Endodermal cell (in vitro differentiated cells): ENCODE measurements around the gene LOXL4. TPM values are rescaled to one million over a fixed set of nuclear protein-coding genes. Genes with fewer than 3 reads are reported as not detected.
A peak's percentile ranks its signal among the peaks of the same experiment; 100 is the strongest.

Experiments used
- DNase-seq: peaks from one replicate; pipeline ENCODE4 v3.0.0-alpha.2; 2017
- H3K27ac ChIP-seq: 2 replicates; pipeline ENCODE4 v1.5.1; 2013; ENCODE audit warnings: mild to moderate bottlenecking, low read depth, low read length, moderate library complexity
- H3K27me3 ChIP-seq: 2 replicates; pipeline ENCODE4 v1.6.1; 2013; ENCODE audit warnings: mild to moderate bottlenecking, low read length, moderate library complexity; ENCODE audit not compliant: insufficient read depth, control insufficient read depth, poor library complexity, severe bottlenecking
- H3K36me3 ChIP-seq: 2 replicates; pipeline ENCODE4 v1.7.0; 2013; ENCODE audit warnings: mild to moderate bottlenecking, low read length, moderate library complexity; ENCODE audit not compliant: control insufficient read depth, insufficient read depth
- H3K4me1 ChIP-seq: one replicate; pipeline ENCODE4 v1.7.0; 2013; ENCODE audit warnings: low read length; ENCODE audit not compliant: control insufficient read depth, insufficient read depth
- H3K4me3 ChIP-seq: 2 replicates; pipeline ENCODE4 v1.5.1; 2013; ENCODE audit warnings: mild to moderate bottlenecking, low read length, moderate library complexity
- H3K9ac ChIP-seq: 2 replicates; pipeline ENCODE4 v1.6.1; 2013; ENCODE audit warnings: mild to moderate bottlenecking, low read length, moderate library complexity; ENCODE audit not compliant: poor library complexity, severe bottlenecking; ENCODE audit errors: extremely low read depth
- H3K9me3 ChIP-seq: 2 replicates; pipeline ENCODE4 v1.6.1; 2013; ENCODE audit warnings: mild to moderate bottlenecking, low read length, moderate library complexity; ENCODE audit not compliant: control insufficient read depth
- H3K27ac Mint-ChIP-seq: 2 replicates; pipeline ENCODE4 v1.8.0; 2020; ENCODE audit warnings: mixed read lengths
- H3K27me3 Mint-ChIP-seq: 2 replicates; pipeline ENCODE4 v1.8.0; 2021; ENCODE audit warnings: mild to moderate bottlenecking, mixed read lengths; ENCODE audit not compliant: insufficient read depth
- H3K36me3 Mint-ChIP-seq: 2 replicates; pipeline ENCODE4 v1.8.0; 2020; ENCODE audit warnings: low read depth, mixed read lengths
- H3K4me1 Mint-ChIP-seq: 2 replicates; pipeline ENCODE4 v1.8.0; 2020; ENCODE audit warnings: mixed read lengths
- H3K4me3 Mint-ChIP-seq: 2 replicates; pipeline ENCODE4 v1.8.0; 2020; ENCODE audit warnings: mild to moderate bottlenecking, moderate library complexity, mixed read lengths
- H3K9me3 Mint-ChIP-seq: 2 replicates; pipeline ENCODE4 v1.8.0; 2020; ENCODE audit warnings: mild to moderate bottlenecking, mixed read lengths
- CTCF ChIP-seq: fragments of 200-600 bp; sonication (generic); conservative IDR thresholded peaks from 2 replicates; pipeline ENCODE4 v1.5.0; 2021; ENCODE audit warnings: antibody characterized with exemption, mild to moderate bottlenecking
- WGBS, 2 experiments: methylation state at CpG; one replicate each; pipeline versions ENCODE4 v1.1.5 to v1.1.7; 2013; ENCODE audit warnings: missing lambda C conversion rate in 2 of 2, mixed read lengths in 1 of 2; ENCODE audit not compliant: insufficient coverage in 1 of 2, insufficient read length in 1 of 2; 5-methylcytosine and 5-hydroxymethylcytosine counted together
- total RNA-seq, 2 donors: library from RNA; stranded (reverse); fragmentation: NEBNext Ultra II Directional in 1 of 2; extraction: Animal tissue kit (Norgen Biotek cat#: 25700) in 1 of 2; gene quantifications; 2 replicates in 1 of 2; 3 replicates in 1 of 2; pipeline ENCODE4 v1.2.1, GENCODE V29; 2021

LOXL4 gene
- total RNA-seq, 2 donors from 2014 or later, result 0.57 to 0.77 TPM

- no peaks in the 10 kb centered on the region for H3K36me3 ChIP-seq
- no peak for DNase-seq
- Mint-ChIP-seq H3K4me1 (peaks cover 5% of the 10 kb centered on the region), H3K27me3 (no peaks in the 10 kb centered on the region), H3K4me3 (no peak overlapping the region), H3K9me3 (no peaks in the 10 kb centered on the region), H3K27ac (no peak overlapping the region), H3K36me3 (no peaks in the 10 kb centered on the region)
- no peak for TF ChIP-seq CTCF
- no peaks in the 10 kb centered on the region for H3K4me1 ChIP-seq
- H3K9me3 ChIP-seq, result no peaks in the 10 kb centered on the region
- no peak overlapping the region for H3K9ac ChIP-seq
- H3K4me3 ChIP-seq, result no peak overlapping the region
- H3K27ac ChIP-seq, result no peak overlapping the region
- no peaks in the 10 kb centered on the region for H3K27me3 ChIP-seq
- 79 to 92% methylated on average over 7 to 8 of the region's 8 CpGs for WGBS, 2 experiments
Measured at GRCh38 chr10:98293550-98294269, 25.7 kb upstream of the LOXL4 start.

DNA sequence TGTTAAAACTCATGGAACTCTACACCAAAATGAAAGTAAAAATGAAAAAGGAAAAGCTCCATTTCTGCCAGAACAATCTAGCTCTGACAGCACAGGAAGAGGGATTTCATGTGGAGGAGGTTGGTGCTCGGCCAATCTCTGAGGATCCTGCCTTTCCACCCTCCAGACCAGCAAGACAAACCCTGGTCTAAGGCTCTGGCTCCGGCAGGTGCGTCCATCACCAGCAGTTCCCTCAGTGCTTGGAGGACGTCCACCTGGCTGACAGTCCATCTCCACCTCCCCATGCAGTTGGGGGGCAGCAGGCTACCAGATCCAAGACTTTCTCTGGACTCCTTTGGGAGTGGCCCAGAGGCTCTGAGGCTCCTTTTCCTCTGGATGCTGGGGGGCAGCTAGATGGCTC is 25.0 kb upstream of the LOXL4 start:
- no peak overlapping the region for H3K4me3 Mint-ChIP-seq
- Histone ChIP-seq H3K27ac (no peak overlapping the region), H3K27me3 (no peaks in the 10 kb centered on the region), H3K4me3 (no peak overlapping the region), H3K9ac (no peak overlapping the region), H3K9me3 (no peaks in the 10 kb centered on the region), H3K4me1 (no peaks in the 10 kb centered on the region), H3K36me3 (no peaks in the 10 kb centered on the region)
- DNase-seq, result no peak
- H3K4me1 Mint-ChIP-seq, result peaks cover 5% of the 10 kb centered on the region
- no peak overlapping the region for H3K27ac Mint-ChIP-seq
- 78 to 100% methylated on average over 1 to 4 of the region's 4 CpGs for WGBS, 2 experiments
- H3K36me3 Mint-ChIP-seq, result no peaks in the 10 kb centered on the region
- no peaks in the 10 kb centered on the region for H3K27me3 Mint-ChIP-seq
- H3K9me3 Mint-ChIP-seq, result no peaks in the 10 kb centered on the region
- TF ChIP-seq CTCF, result no peak

- Histone ChIP-seq H3K4me1 (no peaks in the 10 kb centered on the region), H3K9me3 (no peaks in the 10 kb centered on the region), H3K9ac (no peak overlapping the region), H3K27me3 (no peaks in the 10 kb centered on the region), H3K27ac (no peak overlapping the region), H3K36me3 (no peaks in the 10 kb centered on the region), H3K4me3 (no peak overlapping the region)
- Mint-ChIP-seq H3K27ac (no peak overlapping the region), H3K36me3 (no peaks in the 10 kb centered on the region), H3K27me3 (no peaks in the 10 kb centered on the region), H3K4me3 (no peak overlapping the region), H3K9me3 (no peaks in the 10 kb centered on the region), H3K4me1 (no peaks in the 10 kb centered on the region)
- 57 to 73% methylated on average over 8 to 10 of the region's 10 CpGs for WGBS, 2 experiments
- TF ChIP-seq CTCF, result peak; percentile 50
- DNase-seq, result peak; percentile 74
Measured at GRCh38 chr10:98289802-98290209, 21.8 kb upstream of the LOXL4 start.
